ENCODE results near the gene PPP2R2B.

- TF ChIP-seq CTCF (IDR thresholded peaks at IDR 0.05; ENCODE audit: insufficient read depth, low read length) = no peak
- TF ChIP-seq POLR2AphosphoS5 (IDR thresholded peaks at IDR 0.05; ENCODE audit: low read depth) = no peak
- TF ChIP-seq REST (IDR thresholded peaks at IDR 0.05; ENCODE audit: insufficient replicate concordance, low read depth) = no peak
These were observed 59.7 kb downstream of the PPP2R2B start for GRCh38 chr5:146818822-146819221.
